Nephron (organoid): ENCODE measurements around the gene HS3ST4.
"Not testable (repeated sequence)": the region's sequence is repeated elsewhere in the genome, so short reads cannot be mapped to it uniquely, and the experiment has no call there.

ENCODE experiments used
- H3K27ac Mint-ChIP-seq, 3 experiments: 2 replicates each; pipeline ENCODE4 v1.8.0; 2020; ENCODE audit warnings: mixed read lengths in 3 of 3, mild to moderate bottlenecking in 2 of 3, moderate library complexity in 1 of 3
- H3K27me3 Mint-ChIP-seq: 2 replicates; pipeline ENCODE4 v1.8.0; 2021; ENCODE audit warnings: low read depth, mild to moderate bottlenecking, moderate library complexity, mixed read lengths
- H3K36me3 Mint-ChIP-seq: 2 replicates; pipeline ENCODE4 v1.8.0; 2020; ENCODE audit warnings: low read depth, mixed read lengths
- H3K4me1 Mint-ChIP-seq: 2 replicates; pipeline ENCODE4 v1.8.0; 2020; ENCODE audit warnings: mixed read lengths
- H3K4me3 Mint-ChIP-seq, 3 experiments: 2 replicates each; pipeline ENCODE4 v1.8.0; 2020; ENCODE audit warnings: mild to moderate bottlenecking in 3 of 3, mixed read lengths in 3 of 3, moderate library complexity in 2 of 3
- H3K9me3 Mint-ChIP-seq: 2 replicates; pipeline ENCODE4 v1.8.0; 2020; ENCODE audit warnings: mixed read lengths
- CTCF ChIP-seq, 3 experiments: fragments of 200-600 bp; sonication (generic); IDR thresholded peaks; one replicate each; pipeline ENCODE4 v1.5.0; 2021; ENCODE audit warnings: antibody characterized with exemption in 3 of 3; ENCODE audit not compliant: unreplicated experiment in 3 of 3

HS3ST4 gene

GRCh38 chr16:26078716-26079355, 387.1 kb downstream of the HS3ST4 start:
- Mint-ChIP-seq H3K27me3 (no peaks in the 10 kb centered on the region), H3K4me1 (peaks cover 17% of the 10 kb centered on the region), H3K9me3 (no peaks in the 10 kb centered on the region), H3K27ac (peak overlapping the region in 1 of 3 experiments; percentile 19), H3K4me3 (no peak overlapping the region), H3K36me3 (no peaks in the 10 kb centered on the region)
- no peak for TF ChIP-seq CTCF (IDR thresholded peaks at IDR 0.05; ENCODE audit: unreplicated experiment in 3 of 3)

- peaks cover 6% of the 10 kb centered on the region for H3K4me1 Mint-ChIP-seq
- no peak for TF ChIP-seq CTCF (IDR thresholded peaks at IDR 0.05; ENCODE audit: unreplicated experiment in 3 of 3)
Measured at GRCh38 chr16:26087091-26087490, 395.3 kb downstream of the HS3ST4 start.

GRCh38 chr16:26091511-26091910, 399.8 kb downstream of the HS3ST4 start:
- Mint-ChIP-seq H3K9me3 (peaks cover 14% of the 10 kb centered on the region), H3K4me1 (peaks cover 6% of the 10 kb centered on the region), H3K27ac (no peak overlapping the region), H3K36me3 (no peaks in the 10 kb centered on the region), H3K27me3 (no peaks in the 10 kb centered on the region), H3K4me3 (no peak overlapping the region)
- no peak for TF ChIP-seq CTCF (IDR thresholded peaks at IDR 0.05; ENCODE audit: unreplicated experiment in 3 of 3)

More at GRCh38 chr16:26087091-26087490, 395.3 kb downstream of the HS3ST4 start:
- Mint-ChIP-seq H3K27me3 (no peaks in the 10 kb centered on the region), H3K36me3 (no peaks in the 10 kb centered on the region), H3K9me3 (peaks cover 3% of the 10 kb centered on the region), H3K27ac (no peak overlapping the region), H3K4me3 (no peak overlapping the region)

GRCh38 chr16:26098206-26098605, 406.4 kb downstream of the HS3ST4 start:
- not testable (repeated sequence) for H3K4me3 Mint-ChIP-seq, H3K27me3 Mint-ChIP-seq, H3K27ac Mint-ChIP-seq, H3K4me1 Mint-ChIP-seq, H3K36me3 Mint-ChIP-seq
- H3K9me3 Mint-ChIP-seq, result peaks cover 11% of the 10 kb centered on the region

- no peak for TF ChIP-seq CTCF (IDR thresholded peaks at IDR 0.05; ENCODE audit: unreplicated experiment in 3 of 3)
- Mint-ChIP-seq H3K27me3 (peaks cover 5% of the 10 kb centered on the region), H3K36me3 (no peaks in the 10 kb centered on the region), H3K4me3 (no peak overlapping the region), H3K27ac (no peak overlapping the region), H3K4me1 (no peaks in the 10 kb centered on the region), H3K9me3 (peaks cover 4% of the 10 kb centered on the region)
Measured at GRCh38 chr16:26102369-26102768, 410.6 kb downstream of the HS3ST4 start.

GRCh38 chr16:26108836-26109505, 417.2 kb downstream of the HS3ST4 start:
- no peak overlapping the region for H3K4me3 Mint-ChIP-seq
- H3K27me3 Mint-ChIP-seq, result peaks cover 7% of the 10 kb centered on the region
- H3K9me3 Mint-ChIP-seq, result peaks cover 7% of the 10 kb centered on the region
- no peaks in the 10 kb centered on the region for H3K4me1 Mint-ChIP-seq
- H3K36me3 Mint-ChIP-seq, result no peaks in the 10 kb centered on the region
- H3K27ac Mint-ChIP-seq, result no peak overlapping the region
- TF ChIP-seq CTCF (IDR thresholded peaks at IDR 0.05; ENCODE audit: unreplicated experiment in 3 of 3), result no peak
